Measurements from ENCODE around the gene MTF2. TPM values are rescaled to one million over a fixed set of nuclear protein-coding genes. Genes with fewer than 3 reads are reported as not detected.

Gene MTF2
- total RNA-seq, 1 experiment from 2014 or later: 110 TPM

- Histone ChIP-seq H3K18ac (ENCODE audit: insufficient read length, low read depth, low read length) (no peak overlapping the region), H3K79me2 (ENCODE audit: insufficient read depth, low read length) (peaks cover 3% of the 10 kb centered on the region; the same call in 1 of the 2 replicates), H3K27me3 (ENCODE audit: insufficient read depth, low read length) (no peaks in the 10 kb centered on the region), H4K91ac (ENCODE audit: insufficient read length, low read depth, low read length) (no peak overlapping the region), H4K5ac (ENCODE audit: insufficient read length, low read depth, low read length) (no peak overlapping the region), H3K4me2 (ENCODE audit: insufficient read depth, insufficient read length, low read length) (no peak overlapping the region), H4K8ac (replicated peaks; ENCODE audit: insufficient read length, low read depth, low read length) (no peak overlapping the region), H2BK120ac (ENCODE audit: low read depth, low read length, poor library complexity, severe bottlenecking) (no peak overlapping the region), H2BK20ac (ENCODE audit: low read depth, low read length, poor library complexity, severe bottlenecking) (no peak overlapping the region), H3K4me1 (ENCODE audit: insufficient read depth, low read length) (no peaks in the 10 kb centered on the region), H2AFZ (ENCODE audit: low read length) (no peak overlapping the region), H2BK5ac (ENCODE audit: insufficient read length, low read length) (no peak overlapping the region), H4K20me1 (ENCODE audit: control insufficient read depth, insufficient read depth, insufficient read length) (no peaks in the 10 kb centered on the region), H3K27ac (ENCODE audit: insufficient read length, low read depth, low read length) (no peak overlapping the region), H2BK15ac (ENCODE audit: low read depth, low read length) (no peak overlapping the region), H3K9me3 (ENCODE audit: control insufficient read depth, low read depth, low read length) (no peaks in the 10 kb centered on the region), H3T11ph (ENCODE audit: low read length) (no peak overlapping the region), H3K23me2 (ENCODE audit: insufficient read length, low read depth, low read length, poor library complexity, severe bottlenecking) (no peaks in the 10 kb centered on the region), H2BK12ac (ENCODE audit: insufficient read length, low read depth, low read length) (no peak overlapping the region), H3K14ac (ENCODE audit: insufficient read depth, low read length) (no peak overlapping the region), H3K56ac (ENCODE audit: insufficient read length, low read depth, low read length) (no peak overlapping the region), H3K79me1 (ENCODE audit: insufficient read depth, low read depth, low read length, poor library complexity, severe bottlenecking) (no peaks in the 10 kb centered on the region), H3K23ac (ENCODE audit: insufficient read length, low read depth, low read length) (no peak overlapping the region), H3K4ac (ENCODE audit: low read depth, low read length) (no peak overlapping the region), H3K9ac (ENCODE audit: extremely low read depth, insufficient read length, low read length) (no peak overlapping the region), H2AK5ac (ENCODE audit: insufficient read length, low read length) (no peak overlapping the region)
- Mint-ChIP-seq H3K4me3 (no peak overlapping the region), H3K4me1 (peaks cover 6% of the 10 kb centered on the region in 2 experiments; a peak in 3 of 4 replicates), H3K9me3 (no peaks in the 10 kb centered on the region), H3K27me3 (ENCODE audit: low read depth) (no peaks in the 10 kb centered on the region), H3K27ac (no peak overlapping the region), H3K36me3 (ENCODE audit: insufficient read depth in 1 of 3, low read depth in 3 of 3) (peaks cover 3 to 26% (median 13%) of the 10 kb centered on the region in 3 experiments; a peak in 6 of 7 replicates)
- no peak for DNase-seq
- no peak for TF ChIP-seq CTCF (conservative IDR thresholded peaks at IDR 0.05)
These were observed 75.8 kb downstream of the MTF2 start for GRCh38 chr1:93154898-93155297.
